DMS153 treated with DMSO at 0.1 percent for 48 hours (cell line): ENCODE results near the gene RNF26.

Source experiments
- DNase-seq: peaks from one replicate; lab custom pipeline; 2025; ENCODE audit not compliant: unreplicated experiment; lab: John Stamatoyannopoulos, UW

The RNF26 gene

DNA sequence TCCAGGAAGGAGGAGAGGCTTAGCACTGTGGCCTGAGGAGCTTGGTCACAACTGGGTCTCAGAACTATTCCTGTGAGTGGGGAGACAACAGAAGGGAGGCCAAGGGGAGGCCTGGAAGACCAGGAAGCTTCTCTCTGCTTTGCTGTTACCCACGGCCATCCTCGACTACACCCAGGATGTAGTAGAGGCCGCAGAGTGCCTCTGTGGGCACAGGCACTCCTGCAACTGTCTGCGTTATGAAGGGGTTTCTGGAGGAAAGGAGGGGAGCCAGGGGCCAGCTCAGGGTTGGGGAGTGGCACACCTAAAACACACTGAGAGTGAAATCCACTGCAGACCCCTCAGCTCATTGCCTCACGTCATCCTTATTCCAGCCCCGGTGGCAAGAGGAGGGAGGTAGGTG lies 16.0 kb downstream of the RNF26 start:
- no peak for DNase-seq

- DNase-seq = no peak
These were observed 16.9 kb downstream of the RNF26 start for GRCh38 chr11:119351232-119351631.

- peak; percentile 88 for DNase-seq
These were observed 18.5 kb downstream of the RNF26 start for GRCh38 chr11:119352857-119353260.

GRCh38 chr11:119355091-119355843 lies 20.9 kb downstream of the RNF26 start:
- no peak for DNase-seq

DNA sequence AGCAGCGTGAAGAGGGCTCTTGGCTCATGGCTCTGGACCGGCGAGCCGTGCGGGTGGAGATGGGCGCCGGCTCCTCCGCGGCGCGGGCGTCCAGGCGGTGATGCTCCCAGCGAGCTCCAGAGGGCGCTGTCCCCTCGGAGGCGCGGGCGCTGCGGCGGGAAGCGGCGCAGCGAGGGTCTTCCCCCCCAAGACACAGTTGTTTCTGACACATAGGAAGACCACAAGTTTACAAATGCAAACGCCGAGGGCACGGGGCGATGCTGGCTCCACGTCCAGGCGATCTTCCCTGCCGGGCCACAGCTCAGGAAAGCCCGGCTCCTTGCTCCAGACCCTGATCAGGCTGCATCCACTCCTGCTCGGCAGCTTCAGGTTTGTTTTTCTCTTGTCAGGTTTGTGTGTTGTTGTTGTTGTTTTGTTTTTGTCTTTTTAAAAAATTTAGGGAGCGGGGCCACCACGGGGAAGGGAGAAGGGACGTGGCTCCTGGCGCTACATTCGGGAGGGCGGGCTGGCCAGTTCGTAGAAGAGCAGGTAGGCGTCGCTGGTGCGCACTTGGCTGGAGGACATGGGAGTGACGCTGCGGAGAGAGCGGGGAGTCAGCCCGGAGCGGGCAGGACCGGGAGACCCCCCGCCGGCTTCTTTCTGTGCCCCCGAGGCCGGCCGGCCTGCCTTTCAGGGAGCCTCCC lies 22.2 kb downstream of the RNF26 start:
- no peak for DNase-seq

DNA sequence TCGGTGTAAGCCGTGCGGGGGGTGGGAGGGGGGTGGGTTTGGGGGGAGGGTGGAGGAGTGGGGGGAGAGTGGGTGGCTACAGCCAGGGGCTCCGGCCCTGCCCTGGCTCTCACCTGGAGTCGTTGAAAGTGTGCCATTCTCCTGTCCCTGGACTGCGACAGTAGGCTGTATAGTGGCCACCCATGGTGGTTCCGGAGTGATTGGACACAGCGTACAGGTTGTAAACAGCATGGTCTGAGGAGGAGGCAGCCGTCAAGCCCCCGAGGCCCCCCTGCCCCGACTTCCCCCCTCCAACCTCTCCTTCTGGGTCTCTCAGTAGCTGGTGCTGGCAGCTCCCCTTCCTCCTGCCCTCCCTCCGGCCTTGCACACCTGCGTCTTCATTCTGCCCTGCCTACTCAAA lies 22.7 kb downstream of the RNF26 start:
- DNase-seq = no peak

GRCh38 chr11:119359365-119360214 lies 25.3 kb downstream of the RNF26 start:
- no peak for DNase-seq

- DNase-seq = no peak
These were observed 26.9 kb downstream of the RNF26 start for GRCh38 chr11:119361056-119361787.

- DNase-seq = no peak
These were observed 27.8 kb downstream of the RNF26 start for GRCh38 chr11:119361941-119362725.

DNA sequence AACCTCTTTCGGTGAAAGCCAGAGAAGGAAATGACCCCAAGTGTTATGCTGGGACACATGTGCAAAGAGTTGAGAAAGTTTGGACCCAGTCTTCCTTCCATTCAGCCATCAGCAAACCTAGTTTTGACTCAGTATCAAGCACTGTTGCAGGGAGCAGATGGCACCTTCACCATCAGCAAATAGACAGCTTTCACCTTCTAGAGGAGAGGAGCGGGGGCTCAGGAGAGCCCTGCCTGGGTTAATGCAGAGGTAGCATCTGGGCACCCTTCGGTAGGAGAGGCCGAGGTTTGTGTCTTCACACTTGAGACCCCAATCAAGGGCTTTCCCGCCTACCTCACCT lies 28.4 kb downstream of the RNF26 start:
- no peak for DNase-seq

- DNase-seq = no peak
These were observed 28.9 kb downstream of the RNF26 start for GRCh38 chr11:119363081-119363850.

DNA sequence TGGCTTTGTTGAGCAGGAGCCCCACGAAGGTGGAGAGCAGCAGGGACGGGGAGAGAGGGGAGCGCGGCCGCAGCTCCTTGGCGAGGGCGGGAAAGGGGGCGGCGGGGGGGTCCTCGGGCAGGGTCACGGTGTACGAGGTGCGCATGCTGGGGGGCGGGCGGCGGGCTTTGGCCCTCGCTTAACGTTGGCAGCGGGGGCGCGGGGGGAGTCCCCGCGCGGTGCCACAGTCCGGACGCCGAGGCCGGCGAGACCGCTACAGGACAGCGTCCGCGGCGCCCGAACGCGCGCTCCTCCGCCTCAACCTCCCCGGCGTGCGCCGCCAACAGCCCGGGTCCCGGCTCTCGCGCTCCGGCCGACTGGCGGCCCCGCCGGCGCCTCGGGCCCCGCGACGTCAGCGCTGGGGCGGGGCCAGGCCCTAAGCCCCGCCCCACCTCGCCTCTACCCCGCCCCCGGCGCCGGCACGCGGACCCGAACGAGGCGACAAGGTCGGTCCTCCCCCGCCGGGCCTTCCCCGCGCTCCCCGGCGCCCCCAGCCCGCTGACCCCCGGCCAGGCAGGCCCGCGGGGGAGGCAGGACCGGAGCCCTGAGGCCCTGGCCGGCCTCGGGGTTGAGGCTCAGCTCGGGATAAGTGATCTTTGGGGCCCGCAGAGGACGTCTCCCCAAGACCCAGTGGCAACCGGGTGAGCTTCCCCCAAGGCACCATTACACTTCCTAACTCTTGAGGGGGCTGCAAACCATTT lies 29.7 kb downstream of the RNF26 start:
- peak; percentile 33 for DNase-seq

DNA sequence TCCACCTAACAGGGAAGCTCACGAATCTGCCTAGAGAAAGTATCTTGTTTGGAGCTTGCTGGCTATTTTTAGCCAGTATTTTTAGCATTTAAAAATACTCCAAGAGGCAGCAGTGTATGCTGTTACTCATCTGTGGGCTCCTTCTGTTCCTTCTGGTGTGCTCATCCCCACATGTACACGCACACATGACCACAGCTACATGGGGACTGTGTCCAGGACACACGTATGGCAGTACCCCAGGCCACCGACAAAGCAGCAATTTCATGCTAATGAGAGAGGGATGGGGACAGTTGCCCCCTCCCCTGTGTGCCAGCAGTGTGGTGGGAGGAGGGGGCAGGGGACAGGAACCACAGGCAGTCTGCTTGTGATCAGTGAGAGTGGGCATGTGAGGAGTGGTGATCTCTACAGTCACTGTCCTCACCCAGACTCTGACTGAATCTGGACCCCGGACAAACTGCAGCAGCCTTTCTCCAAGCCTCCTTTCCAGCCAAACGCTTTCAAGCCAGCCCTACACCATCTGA lies 30.8 kb downstream of the RNF26 start:
- no peak for DNase-seq

GRCh38 chr11:119366690-119367620 lies 32.6 kb downstream of the RNF26 start:
- DNase-seq = no peak

DNA sequence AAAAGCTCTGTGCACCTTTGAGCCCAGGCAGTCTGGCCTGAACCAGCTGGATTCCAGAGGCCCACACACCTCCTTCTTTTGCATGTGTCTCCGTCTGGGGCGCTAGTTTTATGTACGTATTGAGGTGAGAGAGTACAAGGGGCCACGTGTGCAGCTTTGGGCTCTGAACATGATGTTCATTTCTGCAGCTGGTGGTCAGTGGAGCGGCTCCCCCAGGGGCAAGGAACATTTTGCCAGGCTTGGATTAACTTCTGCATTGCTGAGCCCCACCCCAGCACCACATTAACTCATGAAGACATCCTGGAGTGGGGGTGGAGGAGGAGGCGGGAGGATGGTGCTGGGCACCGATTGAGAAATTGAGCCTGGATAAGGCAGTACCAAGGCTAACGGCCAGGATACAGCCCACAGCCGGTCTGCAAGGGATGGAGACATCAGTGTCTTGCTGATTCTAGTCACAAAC lies 33.4 kb downstream of the RNF26 start:
- DNase-seq = no peak

GRCh38 chr11:119368121-119369034 lies 34.1 kb downstream of the RNF26 start:
- no peak for DNase-seq
